Kidney (tissue), 14 donors: ENCODE data around the gene EMB. TPM values are rescaled to one million over a fixed set of nuclear protein-coding genes. Genes with fewer than 3 reads are reported as not detected.
"Not testable (repeated sequence)": the region's sequence is repeated elsewhere in the genome, so short reads cannot be mapped to it uniquely, and the experiment has no call there.

Experiments used
- DNase-seq, 5 donors: peaks; one replicate each; pipeline ENCODE4 v3.0.0-alpha.2; 2013 to 2020
- FAIRE-seq: peaks from 2 replicates; lab custom pipeline; 2012; peaks lifted over from hg19 to GRCh38; lab: Jason Lieb, UNC
- H3K27ac ChIP-seq, 2 donors: one replicate each; pipeline ENCODE4 v1.7.0; 2013; ENCODE audit warnings: low read depth in 2 of 2, low read length in 2 of 2, inconsistent platforms in 1 of 2
- H3K27me3 ChIP-seq: one replicate; pipeline ENCODE4 v1.7.1; 2013; ENCODE audit warnings: low read length, inconsistent platforms; ENCODE audit not compliant: control insufficient read depth, insufficient read depth
- H3K36me3 ChIP-seq, 3 donors: one replicate each; pipeline versions ENCODE4 v1.7.0 to v1.7.1; 2013; ENCODE audit warnings: low read length in 3 of 3, control low read depth in 1 of 3, inconsistent platforms in 1 of 3; ENCODE audit not compliant: insufficient read depth in 3 of 3, control insufficient read depth in 2 of 3
- H3K4me1 ChIP-seq, 3 donors: one replicate each; pipeline versions ENCODE4 v1.7.0 to v1.7.1; 2013; ENCODE audit warnings: low read length in 3 of 3, inconsistent platforms in 1 of 3, low read depth in 1 of 3; ENCODE audit not compliant: control insufficient read depth in 2 of 3, insufficient read depth in 2 of 3
- H3K4me3 ChIP-seq, 3 donors: one replicate each; pipeline versions ENCODE4 v1.7.0 to v1.8.1; 2013; ENCODE audit warnings: low read length in 3 of 3, control low read depth in 1 of 3, inconsistent platforms in 1 of 3
- H3K9ac ChIP-seq, 3 donors: one replicate each; pipeline versions ENCODE4 v1.7.0 to v1.7.1; 2013; ENCODE audit warnings: low read length in 3 of 3, control low read depth in 1 of 3, inconsistent platforms in 1 of 3
- H3K9me3 ChIP-seq, 3 donors: one replicate each; pipeline versions ENCODE4 v1.7.0 to v1.7.1; 2013; ENCODE audit warnings: low read length in 3 of 3, control low read depth in 1 of 3, inconsistent platforms in 1 of 3; ENCODE audit not compliant: control insufficient read depth in 2 of 3, insufficient read depth in 1 of 3
- intact Hi-C: fragments of 100-400 bp; cut with DNase I; formaldehyde crosslinking; loops from one replicate; pipeline ENCODE4 v1.11.1; 2022
- polyA plus RNA-seq: library from polyadenylated mRNA; stranded (reverse); fragments of 350-450 nt; fragmentation: Illumina TruSeq; extraction: RNeasy Lipid Tissue Mini Kit (QIAGEN cat#74804); gene quantifications from one replicate; pipeline ENCODE4 v1.2.3, GENCODE V29; 2014; ENCODE audit warnings: low read depth, low replicate concordance; ENCODE audit not compliant: insufficient read depth
- total RNA-seq: library from RNA; stranded (reverse); fragmentation: NEBNext Ultra II Directional; extraction: Animal tissue kit (Norgen Biotek cat#: 25700); gene quantifications from one replicate; pipeline ENCODE4 v1.2.1, GENCODE V29; 2021
- TF ChIP-seq, protein P1 (sequence below): IDR thresholded peaks from 3 replicates; pipeline ENCODE4 v1.5.1; 2012; ENCODE audit warnings: mild to moderate bottlenecking, moderate library complexity, borderline replicate concordance; ENCODE audit not compliant: insufficient read depth; ENCODE audit errors: extremely low read depth
- donor health status: control.
- donor health status: control.
- donor health status: control.
- donor health status: control.
- donor health status: control.
- donor health status: DM: yes; HTN: yes; CAD: no.
- donor health status: Normal renal cell carcinoma (clear cell type).

EMB gene
- total and polyA plus RNA-seq, 2 donors from 2014 or later = 2.2 to 25.0 TPM

DNA sequence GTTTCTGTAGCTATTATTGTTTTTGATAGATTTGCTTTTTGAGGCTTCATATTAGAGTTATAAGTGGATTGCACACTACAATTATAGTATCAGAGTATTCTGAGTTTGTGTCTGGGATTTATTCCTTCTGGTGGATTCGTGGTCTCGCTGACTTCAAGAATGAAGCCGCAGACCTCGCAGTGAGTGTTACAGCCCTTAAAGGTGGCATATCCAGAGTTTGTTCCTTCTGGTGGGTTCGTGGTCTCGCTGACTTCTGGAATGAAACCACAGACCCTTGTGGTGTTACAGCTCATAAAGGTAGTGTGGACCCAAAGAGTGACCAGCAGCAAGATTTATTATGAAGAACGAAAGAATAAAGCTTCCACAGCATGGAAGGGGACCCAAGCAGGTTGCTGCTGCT lies 6.9 kb upstream of the EMB start:
- Histone ChIP-seq H3K4me3 (no peak overlapping the region), H3K36me3 (no peaks in the 10 kb centered on the region), H3K9ac (no peak overlapping the region), H3K27ac (no peak overlapping the region), H3K27me3 (no peaks in the 10 kb centered on the region), H3K4me1 (no peaks in the 10 kb centered on the region), H3K9me3 (no peaks in the 10 kb centered on the region)
- DNase-seq (no peak), FAIRE-seq (no peak)
- TF ChIP-seq, protein P1, sequence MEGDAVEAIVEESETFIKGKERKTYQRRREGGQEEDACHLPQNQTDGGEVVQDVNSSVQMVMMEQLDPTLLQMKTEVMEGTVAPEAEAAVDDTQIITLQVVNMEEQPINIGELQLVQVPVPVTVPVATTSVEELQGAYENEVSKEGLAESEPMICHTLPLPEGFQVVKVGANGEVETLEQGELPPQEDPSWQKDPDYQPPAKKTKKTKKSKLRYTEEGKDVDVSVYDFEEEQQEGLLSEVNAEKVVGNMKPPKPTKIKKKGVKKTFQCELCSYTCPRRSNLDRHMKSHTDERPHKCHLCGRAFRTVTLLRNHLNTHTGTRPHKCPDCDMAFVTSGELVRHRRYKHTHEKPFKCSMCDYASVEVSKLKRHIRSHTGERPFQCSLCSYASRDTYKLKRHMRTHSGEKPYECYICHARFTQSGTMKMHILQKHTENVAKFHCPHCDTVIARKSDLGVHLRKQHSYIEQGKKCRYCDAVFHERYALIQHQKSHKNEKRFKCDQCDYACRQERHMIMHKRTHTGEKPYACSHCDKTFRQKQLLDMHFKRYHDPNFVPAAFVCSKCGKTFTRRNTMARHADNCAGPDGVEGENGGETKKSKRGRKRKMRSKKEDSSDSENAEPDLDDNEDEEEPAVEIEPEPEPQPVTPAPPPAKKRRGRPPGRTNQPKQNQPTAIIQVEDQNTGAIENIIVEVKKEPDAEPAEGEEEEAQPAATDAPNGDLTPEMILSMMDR = no peak
- intact Hi-C loops = no loop called here

- Histone ChIP-seq H3K9ac (no peak overlapping the region), H3K27ac (no peak overlapping the region), H3K27me3 (peaks cover 4% of the 10 kb centered on the region), H3K4me3 (no peak overlapping the region), H3K4me1 (no peaks in the 10 kb centered on the region), H3K9me3 (no peaks in the 10 kb centered on the region), H3K36me3 (no peaks in the 10 kb centered on the region)
- TF ChIP-seq, protein P1 = no peak
- FAIRE-seq (no peak), DNase-seq (no peak)
- intact Hi-C loops = no loop called here
Observed at GRCh38 chr5:50447228-50447627, 6.1 kb upstream of the EMB start.

GRCh38 chr5:50445296-50445949 lies 4.3 kb upstream of the EMB start:
- no peak overlapping the region for H3K4me3 ChIP-seq
- DNase-seq (no peak), FAIRE-seq (no peak)
- intact Hi-C loops = no loop called here
- no peak overlapping the region for H3K9ac ChIP-seq
- TF ChIP-seq, protein P1 = no peak
- H3K36me3 ChIP-seq = no peaks in the 10 kb centered on the region
- peaks cover 6% of the 10 kb centered on the region for H3K27me3 ChIP-seq
- no peaks in the 10 kb centered on the region for H3K4me1 ChIP-seq
- no peak overlapping the region for H3K27ac ChIP-seq
- H3K9me3 ChIP-seq = no peaks in the 10 kb centered on the region

- H3K9me3 ChIP-seq, H3K4me3 ChIP-seq, H3K27ac ChIP-seq, DNase-seq, H3K9ac ChIP-seq, intact Hi-C loops, H3K36me3 ChIP-seq, H3K4me1 ChIP-seq, FAIRE-seq: not testable (repeated sequence)
- peaks cover 11% of the 10 kb centered on the region for H3K27me3 ChIP-seq
Observed at GRCh38 chr5:50442559-50443539, 1.8 kb upstream of the EMB start.
